Body of pancreas (tissue), 4 donors: ENCODE measurements around the gene PRELP.

Experiments used
- POLR2A ChIP-seq, 3 donors: fragments of 450-650 bp; IDR thresholded peaks; one replicate each; pipeline ENCODE4 v1.6.1; 2016; ENCODE audit warnings: antibody characterized with exemption in 3 of 3, mild to moderate bottlenecking in 2 of 3
- TF ChIP-seq, protein P1 (sequence below), 7 experiments: fragments of 450-650 bp in 4 of 7; fragments of 200-600 bp in 3 of 7; sonication (generic) in 3 of 7; IDR thresholded peaks; one replicate each; pipeline ENCODE4 v1.5.1; 2016 to 2019; ENCODE audit warnings: antibody characterized with exemption in 7 of 7

DNA sequence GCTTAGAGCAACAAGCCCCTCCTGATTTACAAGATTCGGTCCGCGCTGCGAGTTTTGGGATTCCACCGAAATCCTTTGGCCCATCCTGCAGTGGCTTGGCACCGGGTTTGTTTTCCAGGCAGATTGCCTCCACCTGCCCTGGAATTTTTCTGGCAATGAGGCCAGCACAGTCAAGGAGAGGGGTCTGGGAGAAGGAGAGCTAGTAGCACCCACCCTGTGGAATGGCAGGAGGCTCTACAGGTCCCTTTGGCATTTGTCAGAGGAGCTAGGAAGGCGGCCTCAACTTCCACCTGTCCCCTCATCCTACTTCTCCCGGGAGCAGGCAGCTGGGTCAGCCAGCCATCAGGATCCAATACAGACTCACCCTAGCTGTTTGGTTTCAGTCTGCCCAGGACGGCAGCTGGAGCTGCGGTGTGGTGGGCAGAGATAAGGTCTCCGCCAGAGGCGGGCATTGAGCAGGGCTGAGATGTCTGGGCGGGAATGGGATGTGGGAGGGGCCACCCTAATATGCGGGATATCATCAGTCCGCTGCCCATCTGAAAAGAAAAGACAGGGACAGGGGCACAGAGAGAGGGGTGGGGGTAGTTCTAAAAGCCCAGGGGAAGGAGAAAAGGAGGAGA, 37.8 kb upstream of the PRELP start:
- TF ChIP-seq, protein P1, sequence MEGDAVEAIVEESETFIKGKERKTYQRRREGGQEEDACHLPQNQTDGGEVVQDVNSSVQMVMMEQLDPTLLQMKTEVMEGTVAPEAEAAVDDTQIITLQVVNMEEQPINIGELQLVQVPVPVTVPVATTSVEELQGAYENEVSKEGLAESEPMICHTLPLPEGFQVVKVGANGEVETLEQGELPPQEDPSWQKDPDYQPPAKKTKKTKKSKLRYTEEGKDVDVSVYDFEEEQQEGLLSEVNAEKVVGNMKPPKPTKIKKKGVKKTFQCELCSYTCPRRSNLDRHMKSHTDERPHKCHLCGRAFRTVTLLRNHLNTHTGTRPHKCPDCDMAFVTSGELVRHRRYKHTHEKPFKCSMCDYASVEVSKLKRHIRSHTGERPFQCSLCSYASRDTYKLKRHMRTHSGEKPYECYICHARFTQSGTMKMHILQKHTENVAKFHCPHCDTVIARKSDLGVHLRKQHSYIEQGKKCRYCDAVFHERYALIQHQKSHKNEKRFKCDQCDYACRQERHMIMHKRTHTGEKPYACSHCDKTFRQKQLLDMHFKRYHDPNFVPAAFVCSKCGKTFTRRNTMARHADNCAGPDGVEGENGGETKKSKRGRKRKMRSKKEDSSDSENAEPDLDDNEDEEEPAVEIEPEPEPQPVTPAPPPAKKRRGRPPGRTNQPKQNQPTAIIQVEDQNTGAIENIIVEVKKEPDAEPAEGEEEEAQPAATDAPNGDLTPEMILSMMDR (IDR thresholded peaks at IDR 0.05): no peak
- no peak for TF ChIP-seq POLR2A (IDR thresholded peaks at IDR 0.05)
